CD14-positive monocyte (primary cell): ENCODE results near the gene ARMC6. TPM values are rescaled to one million over a fixed set of nuclear protein-coding genes. Genes with fewer than 3 reads are reported as not detected.
A peak's percentile ranks its signal among the peaks of the same experiment; 100 is the strongest.

Source experiments
- DNase-seq, 3 donors: peaks; one replicate each; pipeline ENCODE4 v3.0.0-alpha.2; 2011 to 2022
- H2AFZ ChIP-seq: 2 replicates; pipeline ENCODE4 v1.6.0; 2012; ENCODE audit warnings: mild to moderate bottlenecking, low read depth, low read length, inconsistent platforms; ENCODE audit not compliant: insufficient read depth, poor library complexity, severe bottlenecking
- H3K27ac ChIP-seq, 2 donors: 1 replicate in 1 of 2; 2 replicates in 1 of 2; pipeline ENCODE4 v1.5.1; 2012 to 2013; ENCODE audit warnings: low read length in 2 of 2, control low read depth in 1 of 2, inconsistent platforms in 1 of 2, low read depth in 1 of 2, mild to moderate bottlenecking in 1 of 2
- H3K27me3 ChIP-seq, 2 donors: one replicate each; pipeline versions ENCODE4 v1.6.0 to v1.6.1; 2011 to 2013; ENCODE audit warnings: low read length in 2 of 2; ENCODE audit not compliant: control insufficient read depth in 2 of 2, insufficient read depth in 2 of 2
- H3K36me3 ChIP-seq, 2 donors: replicated peaks in 1 of 2; 1 replicate in 1 of 2; 2 replicates in 1 of 2; pipeline versions ENCODE4 v1.5.1 to v1.6.1; 2012 to 2013; ENCODE audit warnings: low read length in 2 of 2, control low read depth in 1 of 2, inconsistent platforms in 1 of 2, mild to moderate bottlenecking in 1 of 2; ENCODE audit not compliant: insufficient read depth in 2 of 2, control insufficient read depth in 1 of 2
- H3K4me1 ChIP-seq, 2 donors: 1 replicate in 1 of 2; 2 replicates in 1 of 2; pipeline versions ENCODE4 v1.5.1 to v1.6.1; 2012 to 2013; ENCODE audit warnings: low read length in 2 of 2, control low read depth in 1 of 2, inconsistent platforms in 1 of 2, mild to moderate bottlenecking in 1 of 2, moderate library complexity in 1 of 2; ENCODE audit not compliant: insufficient read depth in 2 of 2, control insufficient read depth in 1 of 2
- H3K4me2 ChIP-seq: replicated peaks from 2 replicates; pipeline ENCODE3; 2012; ENCODE audit warnings: low read length, moderate library complexity, mild to moderate bottlenecking; ENCODE audit not compliant: poor library complexity, severe bottlenecking; ENCODE audit errors: extremely low read depth
- H3K4me3 ChIP-seq, 3 experiments: fragments of 200-600 bp in 1 of 3; sonication (generic) in 1 of 3; replicated peaks in 1 of 3; 1 replicate in 2 of 3; 2 replicates in 1 of 3; pipeline ENCODE4 v1.5.1; 2011 to 2013; ENCODE audit warnings: low read length in 3 of 3, mild to moderate bottlenecking in 3 of 3, control low read depth in 2 of 3, low read depth in 2 of 3, inconsistent platforms in 1 of 3, moderate library complexity in 1 of 3
- H3K79me2 ChIP-seq: 2 replicates; pipeline ENCODE4 v1.6.0; 2012; ENCODE audit warnings: mild to moderate bottlenecking, control low read depth, inconsistent platforms, low read length, moderate library complexity; ENCODE audit not compliant: insufficient read depth
- H3K9ac ChIP-seq: 2 replicates; pipeline ENCODE4 v1.6.0; 2017; ENCODE audit warnings: low read length, mild to moderate bottlenecking; ENCODE audit not compliant: insufficient read depth, poor library complexity, severe bottlenecking
- H3K9me3 ChIP-seq, 2 donors: replicated peaks in 1 of 2; 1 replicate in 1 of 2; 2 replicates in 1 of 2; pipeline versions ENCODE4 v1.5.1 to v1.6.1; 2012 to 2013; ENCODE audit warnings: low read length in 2 of 2, control low read depth in 1 of 2; ENCODE audit not compliant: control insufficient read depth in 1 of 2, insufficient read depth in 1 of 2
- H4K20me1 ChIP-seq: 2 replicates; pipeline ENCODE4 v1.6.0; 2012; ENCODE audit warnings: mild to moderate bottlenecking, low read length, control low read depth, moderate library complexity; ENCODE audit not compliant: insufficient read depth
- H3K27ac Mint-ChIP-seq, 7 donors: one replicate each; pipeline ENCODE4 v1.8.0; 2020; ENCODE audit warnings: mild to moderate bottlenecking in 7 of 7, mixed read lengths in 7 of 7, moderate library complexity in 6 of 7, inconsistent platforms in 2 of 7
- H3K27me3 Mint-ChIP-seq, 3 donors: one replicate each; pipeline ENCODE4 v1.8.0; 2021 to 2022; ENCODE audit warnings: low read depth in 3 of 3, mild to moderate bottlenecking in 3 of 3, mixed read lengths in 3 of 3, moderate library complexity in 3 of 3, inconsistent platforms in 1 of 3
- H3K36me3 Mint-ChIP-seq, 2 donors: one replicate each; pipeline ENCODE4 v1.8.0; 2020; ENCODE audit warnings: mixed read lengths in 2 of 2, inconsistent platforms in 1 of 2, mild to moderate bottlenecking in 1 of 2
- H3K4me1 Mint-ChIP-seq: one replicate; pipeline ENCODE4 v1.8.0; 2020; ENCODE audit warnings: mild to moderate bottlenecking, mixed read lengths
- H3K4me3 Mint-ChIP-seq, 2 donors: one replicate each; pipeline ENCODE4 v1.8.0; 2020; ENCODE audit warnings: mild to moderate bottlenecking in 2 of 2, mixed read lengths in 2 of 2, moderate library complexity in 1 of 2
- H3K9me3 Mint-ChIP-seq, 7 donors: one replicate each; pipeline ENCODE4 v1.8.0; 2020 to 2022; ENCODE audit warnings: mixed read lengths in 7 of 7, mild to moderate bottlenecking in 6 of 7, moderate library complexity in 6 of 7, inconsistent platforms in 2 of 7
- CTCF ChIP-seq: fragments of 200-600 bp; IDR thresholded peaks from one replicate; pipeline ENCODE4 v1.8.0; 2022; ENCODE audit warnings: antibody characterized with exemption, mild to moderate bottlenecking
- WGBS: methylation state at CpG from one replicate; pipeline ENCODE4 v1.1.5; 2013; ENCODE audit warnings: missing lambda C conversion rate; ENCODE audit not compliant: insufficient coverage; 5-methylcytosine and 5-hydroxymethylcytosine counted together
- intact Hi-C, 2 donors: fragments of 100-400 bp; cut with micrococcal nuclease; formaldehyde crosslinking; loops; one replicate each; pipeline versions ENCODE4 v1.15.0 to v1.15.1; 2023
- polyA plus RNA-seq, 3 donors: library from polyadenylated mRNA; depleted of rRNA in 1 of 3; unstranded in 2 of 3; stranded (reverse) in 1 of 3; fragments of 300-500 nt in 2 of 3; fragments of >200 nt in 1 of 3; fragmentation: Illumina TruSeq in 2 of 3; gene quantifications; 1 replicate in 2 of 3; 2 replicates in 1 of 3; pipeline ENCODE4 v1.2.3, GENCODE V29; 2012 to 2021

The ARMC6 gene
- polyA plus RNA-seq, 3 donors, result 22.3 to 29.6 (median 26.1) TPM

- Histone ChIP-seq H3K9me3 (no peaks in the 10 kb centered on the region), H3K27ac (no peak overlapping the region), H3K79me2 (no peaks in the 10 kb centered on the region), H3K4me3 (no peak overlapping the region), H3K9ac (no peak overlapping the region), H3K36me3 (peaks cover 59 to 88% of the 10 kb centered on the region in 2 donors), H2AFZ (no peak overlapping the region), H3K4me1 (no peaks in the 10 kb centered on the region), H3K27me3 (no peaks in the 10 kb centered on the region), H4K20me1 (no peaks in the 10 kb centered on the region), H3K4me2 (no peak overlapping the region)
- H3K9me3 Mint-ChIP-seq, result no peaks in the 10 kb centered on the region
- DNase-seq, result no peak
- H3K27ac Mint-ChIP-seq, result peak overlapping the region in 1 of 7 donors; percentile 50
- H3K27me3 Mint-ChIP-seq, result peaks cover 0 to 2% (median 0%) of the 10 kb centered on the region in 3 donors
- no peak overlapping the region for H3K4me3 Mint-ChIP-seq
- H3K4me1 Mint-ChIP-seq, result peaks cover 2% of the 10 kb centered on the region
- TF ChIP-seq CTCF, result no peak
- WGBS, result 100% methylated on average over 3 of the region's 4 CpGs
- intact Hi-C loops, result loop anchor here (5.0 kb wide), 1 partner anchor 87 kb away; the partner anchor contains the start of gene TMEM161A (in 2 of the 2)
- peaks cover 70 to 91% of the 10 kb centered on the region in 2 donors for H3K36me3 Mint-ChIP-seq
Measured at GRCh38 chr19:19050104-19050503, 16.7 kb downstream of the ARMC6 start.

- Histone ChIP-seq H2AFZ (no peak overlapping the region), H3K79me2 (no peaks in the 10 kb centered on the region), H3K4me3 (no peak overlapping the region), H3K27me3 (no peaks in the 10 kb centered on the region), H3K9me3 (no peaks in the 10 kb centered on the region), H4K20me1 (no peaks in the 10 kb centered on the region), H3K4me2 (no peak overlapping the region), H3K4me1 (no peaks in the 10 kb centered on the region), H3K9ac (no peak overlapping the region), H3K36me3 (peaks cover 66 to 90% of the 10 kb centered on the region in 2 donors), H3K27ac (no peak overlapping the region)
- H3K9me3 Mint-ChIP-seq, result peaks cover 0 to 2% (median 0%) of the 10 kb centered on the region in 7 donors
- no peak for TF ChIP-seq CTCF
- intact Hi-C loops, result loop anchor here (5.0 kb wide), 1 partner anchor 87 kb away; the partner anchor contains the start of gene TMEM161A (in 2 of the 2)
- no peak for DNase-seq
- no peak overlapping the region for H3K4me3 Mint-ChIP-seq
- WGBS, result 100% methylated on average over 1 of the region's 2 CpGs
- H3K27me3 Mint-ChIP-seq, result peaks cover 0 to 2% (median 0%) of the 10 kb centered on the region in 3 donors
- H3K27ac Mint-ChIP-seq, result no peak overlapping the region
- peaks cover 73 to 91% of the 10 kb centered on the region in 2 donors for H3K36me3 Mint-ChIP-seq
- peaks cover 2% of the 10 kb centered on the region for H3K4me1 Mint-ChIP-seq
Measured at GRCh38 chr19:19050731-19051130, 17.3 kb downstream of the ARMC6 start.
